ENCODE data around the gene LGALSL.

Gene LGALSL

DNA sequence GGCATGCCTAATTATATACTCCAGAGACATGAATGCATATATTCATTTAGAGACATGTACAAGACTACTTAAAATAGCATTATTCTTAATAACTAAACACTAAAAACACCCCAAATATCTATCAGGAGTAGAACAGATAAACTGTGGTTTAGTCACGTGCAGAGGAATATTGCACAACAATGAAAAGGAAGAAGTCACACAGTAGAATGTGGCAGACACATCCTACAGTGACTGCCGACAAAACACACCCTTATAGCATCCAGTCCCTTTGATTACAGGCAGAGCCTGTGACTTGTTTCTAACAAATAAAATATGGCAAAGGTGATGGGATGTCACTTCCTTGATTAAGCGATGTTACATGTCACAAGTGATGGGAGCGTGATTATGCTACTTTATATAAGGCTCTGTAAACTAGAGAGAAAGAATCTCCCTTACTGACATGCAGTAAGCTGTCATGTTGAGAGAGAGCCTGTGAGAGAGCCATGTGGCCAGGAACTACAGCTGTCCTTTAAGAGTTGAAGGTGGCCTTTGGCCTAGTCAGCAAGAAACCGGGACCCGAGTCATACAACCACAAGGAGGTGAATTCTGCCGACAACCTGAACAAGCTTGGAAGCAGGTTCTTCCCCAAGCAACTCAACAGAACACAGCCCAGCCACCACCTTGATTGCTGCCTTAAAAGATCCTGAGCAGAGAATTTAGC, 39.1 kb upstream of the LGALSL start:
- TF ChIP-seq, protein P1, sequence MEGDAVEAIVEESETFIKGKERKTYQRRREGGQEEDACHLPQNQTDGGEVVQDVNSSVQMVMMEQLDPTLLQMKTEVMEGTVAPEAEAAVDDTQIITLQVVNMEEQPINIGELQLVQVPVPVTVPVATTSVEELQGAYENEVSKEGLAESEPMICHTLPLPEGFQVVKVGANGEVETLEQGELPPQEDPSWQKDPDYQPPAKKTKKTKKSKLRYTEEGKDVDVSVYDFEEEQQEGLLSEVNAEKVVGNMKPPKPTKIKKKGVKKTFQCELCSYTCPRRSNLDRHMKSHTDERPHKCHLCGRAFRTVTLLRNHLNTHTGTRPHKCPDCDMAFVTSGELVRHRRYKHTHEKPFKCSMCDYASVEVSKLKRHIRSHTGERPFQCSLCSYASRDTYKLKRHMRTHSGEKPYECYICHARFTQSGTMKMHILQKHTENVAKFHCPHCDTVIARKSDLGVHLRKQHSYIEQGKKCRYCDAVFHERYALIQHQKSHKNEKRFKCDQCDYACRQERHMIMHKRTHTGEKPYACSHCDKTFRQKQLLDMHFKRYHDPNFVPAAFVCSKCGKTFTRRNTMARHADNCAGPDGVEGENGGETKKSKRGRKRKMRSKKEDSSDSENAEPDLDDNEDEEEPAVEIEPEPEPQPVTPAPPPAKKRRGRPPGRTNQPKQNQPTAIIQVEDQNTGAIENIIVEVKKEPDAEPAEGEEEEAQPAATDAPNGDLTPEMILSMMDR (IDR thresholded peaks at IDR 0.05; ENCODE audit: insufficient read depth, missing control alignments) = no peak
- DNase-seq (ENCODE audit: insufficient read length, low spot score) = no peak
- no peak for FAIRE-seq

DNA sequence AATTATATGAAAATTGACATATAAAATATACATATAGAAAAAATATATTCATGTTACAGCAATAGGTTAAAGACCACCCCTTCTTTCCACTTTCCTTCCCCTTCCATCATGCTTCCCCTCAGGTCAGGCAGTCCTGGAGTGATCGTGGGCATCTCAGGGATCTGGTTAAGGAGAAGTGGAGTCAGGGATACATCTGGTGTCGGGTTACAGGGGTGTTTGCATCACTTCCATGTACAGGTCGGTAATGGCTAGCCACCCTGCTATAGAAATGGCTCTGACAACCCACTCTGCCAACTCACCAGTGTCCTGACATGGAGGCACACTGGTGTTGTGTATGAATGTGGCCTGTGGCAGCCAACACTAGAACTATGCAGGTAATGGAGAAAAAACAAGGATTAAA, 36.3 kb upstream of the LGALSL start:
- TF ChIP-seq, protein P1 (IDR thresholded peaks at IDR 0.05; ENCODE audit: insufficient read depth, missing control alignments) = no peak
- DNase-seq (ENCODE audit: insufficient read length, low spot score) = no peak
- FAIRE-seq = no peak

DNA sequence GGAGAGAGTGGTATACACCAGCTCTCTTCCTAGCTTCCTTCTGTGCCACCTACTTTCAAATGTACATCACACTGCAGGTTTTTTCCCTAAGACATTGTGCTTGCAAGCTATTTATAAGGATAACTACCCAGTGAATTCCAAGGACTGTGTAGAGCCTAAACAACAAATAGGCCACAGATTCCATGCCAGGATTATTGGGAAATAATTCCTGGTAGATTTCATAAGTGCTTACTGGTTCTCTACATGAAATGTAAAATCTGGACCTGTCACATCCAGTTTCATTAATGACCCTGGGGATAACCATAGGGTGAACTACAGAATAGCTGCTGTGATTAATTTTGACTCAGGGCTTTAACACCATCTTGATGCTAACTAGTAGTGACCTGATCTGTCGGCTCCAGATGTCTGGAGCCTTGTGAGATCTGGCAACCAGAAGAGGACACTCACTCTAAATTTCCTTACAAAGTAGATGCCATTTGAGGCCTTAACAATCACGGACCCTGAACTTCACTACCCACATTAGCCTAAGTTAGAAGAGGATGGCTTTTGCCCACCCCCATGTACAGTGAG, 34.3 kb upstream of the LGALSL start:
- no peak for FAIRE-seq

DNA sequence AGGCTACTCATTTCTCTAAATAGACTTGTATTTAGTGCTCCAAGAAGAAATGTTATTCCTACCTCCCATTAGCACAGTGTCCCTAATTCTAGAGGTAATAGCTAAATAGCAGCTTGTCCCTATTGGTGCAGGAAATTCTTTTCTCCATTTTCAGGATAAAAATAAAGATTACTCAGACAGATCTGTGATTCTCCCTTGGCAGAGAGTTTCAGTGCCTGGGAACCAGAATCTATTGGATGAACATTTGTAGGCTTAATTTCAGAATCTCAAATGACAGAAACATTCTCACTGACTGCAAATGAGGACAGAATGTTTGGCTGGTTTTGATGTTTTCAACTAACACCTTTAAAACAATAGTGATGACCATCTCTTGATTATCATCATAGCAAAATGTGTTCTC, 33.3 kb upstream of the LGALSL start:
- FAIRE-seq (no peak), DNase-seq (ENCODE audit: insufficient read length, low spot score) (no peak)
- TF ChIP-seq, protein P1 (IDR thresholded peaks at IDR 0.05; ENCODE audit: insufficient read depth, missing control alignments) = no peak

More for the DNA sequence above, 34.3 kb upstream of the LGALSL start:
- no peak for DNase-seq (ENCODE audit: insufficient read length, low spot score)
- TF ChIP-seq, protein P1 (IDR thresholded peaks at IDR 0.05; ENCODE audit: insufficient read depth, missing control alignments) = no peak

DNA sequence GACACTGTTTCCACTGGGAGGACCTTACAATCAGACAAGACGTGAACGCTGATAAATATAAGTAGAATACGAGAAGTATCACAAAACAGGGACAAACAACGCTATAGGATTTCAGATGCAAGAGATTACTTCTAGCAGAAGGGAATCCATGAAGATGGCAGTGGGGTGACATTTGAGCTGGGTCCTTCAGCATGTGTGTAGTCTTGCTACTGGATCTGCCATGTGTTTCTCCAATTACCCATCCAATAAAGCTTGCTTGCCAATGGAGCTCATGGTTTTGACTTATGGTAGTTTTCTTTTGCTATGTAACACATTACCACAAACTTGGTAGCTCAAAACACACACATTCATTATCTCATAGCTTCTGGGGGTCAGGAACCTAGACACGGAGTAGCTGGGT, 32.8 kb upstream of the LGALSL start:
- DNase-seq (ENCODE audit: insufficient read length, low spot score) (no peak), FAIRE-seq (no peak)

DNA sequence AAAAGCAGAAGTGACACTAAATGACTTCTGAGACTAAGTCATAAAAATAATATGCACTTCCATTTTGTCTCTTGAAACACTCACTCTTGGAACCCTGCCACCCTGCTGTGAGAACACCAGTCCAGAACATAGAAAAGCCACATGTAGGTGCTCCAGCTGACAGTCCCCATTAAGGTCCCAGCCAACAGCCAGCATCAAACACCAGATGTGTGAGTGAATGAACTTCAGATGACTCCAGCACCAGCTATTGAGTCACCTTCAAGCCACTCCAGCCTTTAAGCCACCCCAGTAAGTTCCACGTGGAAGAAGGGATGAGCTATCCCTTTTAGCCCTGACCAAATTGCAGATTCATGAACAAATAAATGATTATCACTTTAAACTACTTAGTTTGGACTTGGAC, 31.5 kb upstream of the LGALSL start:
- DNase-seq (ENCODE audit: insufficient read length, low spot score) (no peak), FAIRE-seq (no peak)
- TF ChIP-seq, protein P1 (IDR thresholded peaks at IDR 0.05; ENCODE audit: insufficient read depth, missing control alignments) = no peak

More for the DNA sequence above, 32.8 kb upstream of the LGALSL start:
- TF ChIP-seq, protein P1 (IDR thresholded peaks at IDR 0.05; ENCODE audit: insufficient read depth, missing control alignments) = no peak

DNA sequence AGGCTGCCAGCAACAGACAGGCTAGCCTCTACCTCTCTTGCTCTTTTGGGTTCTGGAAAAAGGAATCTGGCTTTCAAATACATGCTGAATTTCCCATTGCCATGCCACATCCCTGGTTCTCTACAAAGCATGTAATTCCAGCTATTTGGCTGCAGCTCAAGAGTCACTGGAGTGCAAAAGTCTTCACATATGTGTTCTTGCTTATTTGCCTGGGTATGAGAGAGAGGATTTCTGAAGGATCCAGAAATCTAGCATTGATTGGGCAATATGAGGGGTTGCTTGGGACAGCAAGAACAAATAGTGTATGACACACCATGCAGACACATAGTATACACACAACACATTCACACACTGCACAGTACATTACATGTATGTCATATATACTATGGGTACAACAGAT, 30.7 kb upstream of the LGALSL start:
- FAIRE-seq (no peak), DNase-seq (ENCODE audit: insufficient read length, low spot score) (no peak)
- TF ChIP-seq, protein P1 (IDR thresholded peaks at IDR 0.05; ENCODE audit: insufficient read depth, missing control alignments) = no peak
